Measurements from ENCODE around the gene ICE2. TPM values are rescaled to one million over a fixed set of nuclear protein-coding genes. Genes with fewer than 3 reads are reported as not detected.

The ICE2 gene
- total and polyA plus RNA-seq, 2 experiments from 2014 or later, result 64.2 to 64.3 TPM

- DNase-seq (ENCODE audit: low spot score) (no peak), ATAC-seq (no peak)
- Mint-ChIP-seq H3K27ac (no peak overlapping the region), H3K9me3 (no peaks in the 10 kb centered on the region), H3K27me3 (ENCODE audit: insufficient read depth, low read depth, poor library complexity) (no peaks in the 10 kb centered on the region), H3K4me3 (no peak overlapping the region), H3K36me3 (ENCODE audit: low read depth) (peaks cover under 1% of the 10 kb centered on the region; the same call in 2 of the 3 replicates), H3K4me1 (peaks cover 5% of the 10 kb centered on the region; the same call in 2 of the 3 replicates)
- H3K4me3 ChIP-seq, result no peak overlapping the region
- TF ChIP-seq CTCF (conservative IDR thresholded peaks at IDR 0.05; ENCODE audit: low read depth in 2 of 2) (no peak), REST (IDR thresholded peaks at IDR 0.05; ENCODE audit: unreplicated experiment) (no peak), CREB1 (CRISPR knock-in tag; IDR thresholded peaks at IDR 0.05; ENCODE audit: low read depth) (no peak), ZNF331 (CRISPR knock-in tag; IDR thresholded peaks at IDR 0.05; ENCODE audit: low read depth) (no peak), JUNB (IDR thresholded peaks at IDR 0.05; ENCODE audit: unreplicated experiment) (no peak), POLR2AphosphoS5 (IDR thresholded peaks at IDR 0.05; ENCODE audit: low read depth) (no peak), ZNF462 (CRISPR knock-in tag; IDR thresholded peaks at IDR 0.05) (no peak), EZH2phosphoT487 (IDR thresholded peaks at IDR 0.05; ENCODE audit: unreplicated experiment) (no peak), ZNF114 (CRISPR knock-in tag; IDR thresholded peaks at IDR 0.05) (no peak), EZH2 (IDR thresholded peaks at IDR 0.05; ENCODE audit: low read depth, unreplicated experiment) (no peak), ETS1 (IDR thresholded peaks at IDR 0.05) (no peak), STAT1 (IDR thresholded peaks at IDR 0.05; ENCODE audit: unreplicated experiment) (no peak), NANOG (IDR thresholded peaks at IDR 0.05; ENCODE audit: borderline replicate concordance) (no peak)
- H3K27me3 ChIP-seq (ENCODE audit: insufficient read depth), result no peaks in the 10 kb centered on the region
- H3K79me2 ChIP-seq (replicated peaks; ENCODE audit: insufficient read depth), result no peaks in the 10 kb centered on the region
- no peaks in the 10 kb centered on the region for H3K9me2 ChIP-seq (ENCODE audit: insufficient read depth)
- H3F3A ChIP-seq (replicated peaks; ENCODE audit: low read depth), result 0 out of 2 replicates have a peak, but pooled peaks cover 3% of the 10 kb centered on the region
- no peak overlapping the region for H3K4me2 ChIP-seq
- H4K20me1 ChIP-seq (replicated peaks; ENCODE audit: insufficient read depth), result no peaks in the 10 kb centered on the region
- no peak overlapping the region for H3K27ac ChIP-seq (ENCODE audit: low read depth)
- H3K4me1 ChIP-seq (ENCODE audit: insufficient read depth), result no peaks in the 10 kb centered on the region
- H3K36me3 ChIP-seq (ENCODE audit: insufficient read depth), result no peaks in the 10 kb centered on the region
- no peak overlapping the region for H2AFZ ChIP-seq
These were observed 61.8 kb downstream of the ICE2 start for GRCh38 chr15:60417112-60417511.

All from GM23338 (cell line).